SK-N-SH (cell line): ENCODE measurements around the gene DGCR6.

Source experiments
- CHD2 ChIP-seq: fragments of 150-350 bp; IDR thresholded peaks from 2 replicates; pipeline ENCODE4 v1.6.1; 2018; ENCODE audit warnings: low read length; ENCODE audit not compliant: partially characterized antibody
- CTCF ChIP-seq: fragments of 200-600 bp; sonication (generic); IDR thresholded peaks from 2 replicates; pipeline ENCODE4 v1.6.1; 2017; ENCODE audit warnings: antibody characterized with exemption, mild to moderate bottlenecking, moderate library complexity
- EP300 ChIP-seq, 2 experiments: IDR thresholded peaks; 2 replicates each; pipeline versions ENCODE4 v1.4.0 to v1.6.1; 2012; ENCODE audit warnings: borderline replicate concordance in 1 of 2, low read depth in 1 of 2, low read length in 1 of 2
- EZH2phosphoT487 ChIP-seq: fragments of 200-600 bp; sonication (generic); IDR thresholded peaks from 2 replicates; pipeline ENCODE4 v1.6.1; 2017; ENCODE audit warnings: low read depth, mixed run types, mild to moderate bottlenecking, antibody characterized with exemption, moderate library complexity, borderline replicate concordance
- FOXM1 ChIP-seq: IDR thresholded peaks from 2 replicates; pipeline ENCODE4 v1.4.0; 2012; ENCODE audit warnings: low read depth, mild to moderate bottlenecking
- GABPA ChIP-seq: IDR thresholded peaks from 2 replicates; pipeline ENCODE4 v1.4.0; 2012; ENCODE audit warnings: low read depth, mild to moderate bottlenecking
- MXI1 ChIP-seq: IDR thresholded peaks from 2 replicates; pipeline ENCODE4 v1.6.1; 2012; ENCODE audit warnings: mild to moderate bottlenecking, low read depth, low read length, improper control_type of control experiment
- NFIC ChIP-seq: IDR thresholded peaks from 2 replicates; pipeline ENCODE4 v1.4.0; 2012; ENCODE audit warnings: borderline replicate concordance
- POLR2AphosphoS5 ChIP-seq: IDR thresholded peaks from 2 replicates; pipeline ENCODE4 v1.6.1; 2012; ENCODE audit warnings: low read depth, low read length
- RFX5 ChIP-seq: IDR thresholded peaks from 2 replicates; pipeline ENCODE4 v1.6.1; 2012; ENCODE audit warnings: mild to moderate bottlenecking, improper control_type of control experiment, low read length
- SIN3A ChIP-seq: IDR thresholded peaks from 2 replicates; pipeline ENCODE4 v1.6.1; 2012; ENCODE audit warnings: low read depth, mild to moderate bottlenecking, low read length, moderate library complexity, borderline replicate concordance
- TCF12 ChIP-seq: IDR thresholded peaks from 2 replicates; pipeline ENCODE4 v1.4.0; 2012
- YY1 ChIP-seq: IDR thresholded peaks from 2 replicates; pipeline ENCODE4 v1.4.0; 2012; ENCODE audit warnings: low read depth, mild to moderate bottlenecking
- TF ChIP-seq, protein P1 (sequence below): IDR thresholded peaks from 2 replicates; pipeline ENCODE4 v1.4.0; 2012; ENCODE audit warnings: low read depth

GRCh38 chr22:18927573-18927972 lies 21.5 kb downstream of the DGCR6 start:
- TF ChIP-seq, protein P1, sequence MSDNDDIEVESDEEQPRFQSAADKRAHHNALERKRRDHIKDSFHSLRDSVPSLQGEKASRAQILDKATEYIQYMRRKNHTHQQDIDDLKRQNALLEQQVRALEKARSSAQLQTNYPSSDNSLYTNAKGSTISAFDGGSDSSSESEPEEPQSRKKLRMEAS, result no peak
- TF ChIP-seq CTCF, result no peak
- TF ChIP-seq CHD2, result no peak
- no peak for TF ChIP-seq FOXM1
- TF ChIP-seq YY1, result no peak
- TF ChIP-seq EP300 (IDR thresholded peaks at IDR 0.05; ENCODE audit: borderline replicate concordance in 1 of 2, low read depth in 1 of 2, low read length in 1 of 2), result no peak
- TF ChIP-seq EZH2phosphoT487, result no peak
- TF ChIP-seq TCF12, result no peak
- TF ChIP-seq SIN3A, result no peak
- no peak for TF ChIP-seq RFX5
- no peak for TF ChIP-seq POLR2AphosphoS5
- TF ChIP-seq GABPA, result no peak
- TF ChIP-seq MXI1, result no peak
- no peak for TF ChIP-seq NFIC
